Measurements from ENCODE around the gene CYP39A1. TPM values are rescaled to one million over a fixed set of nuclear protein-coding genes. Genes with fewer than 3 reads are reported as not detected.
"Not testable (repeated sequence)": the region's sequence is repeated elsewhere in the genome, so short reads cannot be mapped to it uniquely, and the experiment has no call there.

CYP39A1 gene
- total RNA-seq, 1 donor from 2014 or later, result 5.4 TPM

- intact Hi-C loops (cut with micrococcal nuclease), result no loop called here
- DNase-seq, result no peak
- no peak overlapping the region for H3K27ac ChIP-seq (replicated peaks)
Observed at GRCh38 chr6:46648869-46649492, 3.6 kb downstream of the CYP39A1 start.

GRCh38 chr6:46648108-46648507, 4.5 kb downstream of the CYP39A1 start:
- H3K9me3 ChIP-seq (replicated peaks); H3K27me3 ChIP-seq (ENCODE audit: low read depth); DNase-seq; intact Hi-C loops (cut with micrococcal nuclease); H3K27ac ChIP-seq (replicated peaks); H3K36me3 ChIP-seq; H3K4me3 ChIP-seq: not testable (repeated sequence)
- H3K4me1 ChIP-seq, result peaks cover 12% of the 10 kb centered on the region

More at GRCh38 chr6:46648869-46649492, 3.6 kb downstream of the CYP39A1 start:
- no peak for TF ChIP-seq CTCF (IDR thresholded peaks at IDR 0.05; ENCODE audit: borderline replicate concordance)
- H3K36me3 ChIP-seq, result no peaks in the 10 kb centered on the region
- H3K27me3 ChIP-seq (ENCODE audit: low read depth), result no peaks in the 10 kb centered on the region
- H3K4me3 ChIP-seq, result no peak overlapping the region
- peaks cover 21% of the 10 kb centered on the region for H3K4me1 ChIP-seq
- H3K9me3 ChIP-seq (replicated peaks), result no peaks in the 10 kb centered on the region

- Histone ChIP-seq H3K4me3 (no peak overlapping the region), H3K27ac (replicated peaks) (no peak overlapping the region), H3K36me3 (no peaks in the 10 kb centered on the region), H3K4me1 (no peaks in the 10 kb centered on the region), H3K9me3 (replicated peaks) (no peaks in the 10 kb centered on the region), H3K27me3 (ENCODE audit: low read depth) (no peaks in the 10 kb centered on the region)
- intact Hi-C loops (cut with micrococcal nuclease), result no loop called here
- DNase-seq, result no peak
- no peak for TF ChIP-seq CTCF (IDR thresholded peaks at IDR 0.05; ENCODE audit: borderline replicate concordance)
Observed at GRCh38 chr6:46645265-46645664, 7.4 kb downstream of the CYP39A1 start.

GRCh38 chr6:46642928-46643751, 9.5 kb downstream of the CYP39A1 start:
- Histone ChIP-seq H3K4me1 (no peaks in the 10 kb centered on the region), H3K27me3 (ENCODE audit: low read depth) (no peaks in the 10 kb centered on the region), H3K9me3 (replicated peaks) (no peaks in the 10 kb centered on the region), H3K27ac (replicated peaks) (no peak overlapping the region), H3K4me3 (no peak overlapping the region), H3K36me3 (no peaks in the 10 kb centered on the region)
- intact Hi-C loops (cut with micrococcal nuclease), result no loop called here
- no peak for TF ChIP-seq CTCF (IDR thresholded peaks at IDR 0.05; ENCODE audit: borderline replicate concordance)
- no peak for DNase-seq

GRCh38 chr6:46638650-46639049, 14.0 kb downstream of the CYP39A1 start:
- TF ChIP-seq CTCF (IDR thresholded peaks at IDR 0.05; ENCODE audit: borderline replicate concordance), result no peak
- no peak overlapping the region for H3K27ac ChIP-seq (replicated peaks)
- H3K36me3 ChIP-seq, result no peaks in the 10 kb centered on the region
- H3K4me1 ChIP-seq, result no peaks in the 10 kb centered on the region
- intact Hi-C loops (cut with micrococcal nuclease), result no loop called here
- H3K9me3 ChIP-seq (replicated peaks), result no peaks in the 10 kb centered on the region
- DNase-seq, result no peak
- H3K4me3 ChIP-seq, result no peak overlapping the region
- no peaks in the 10 kb centered on the region for H3K27me3 ChIP-seq (ENCODE audit: low read depth)

- no peaks in the 10 kb centered on the region for H3K9me3 ChIP-seq (replicated peaks)
- no peaks in the 10 kb centered on the region for H3K36me3 ChIP-seq
- no peak for TF ChIP-seq CTCF (IDR thresholded peaks at IDR 0.05; ENCODE audit: borderline replicate concordance)
- DNase-seq, result no peak
- no peaks in the 10 kb centered on the region for H3K27me3 ChIP-seq (ENCODE audit: low read depth)
- H3K27ac ChIP-seq (replicated peaks), result no peak overlapping the region
- no peaks in the 10 kb centered on the region for H3K4me1 ChIP-seq
- intact Hi-C loops (cut with micrococcal nuclease), result no loop called here
- H3K4me3 ChIP-seq, result no peak overlapping the region
Observed at GRCh38 chr6:46637933-46638332, 14.7 kb downstream of the CYP39A1 start.

Data from left ventricle myocardium inferior (tissue), 1 donor.